OCI-LY3 (cell line): ENCODE data around the gene DOCK4.

Source experiments
- CTCF ChIP-seq: fragments of 200-600, 300-600 bp; sonication (generic); IDR thresholded peaks from 2 replicates; pipeline ENCODE4 v1.5.1; 2014; ENCODE audit warnings: antibody characterized with exemption, low read length, low read depth
- EZH2phosphoT487 ChIP-seq: fragments of 200-600 bp; shearing (Covaris generic); IDR thresholded peaks from 2 replicates; pipeline ENCODE4 v1.6.1; 2018; ENCODE audit warnings: antibody characterized with exemption, mixed run types, low read depth

GRCh38 chr7:112082306-112082705 is 123.9 kb downstream of the DOCK4 start:
- no peak for TF ChIP-seq CTCF
- no peak for TF ChIP-seq EZH2phosphoT487
